Mesendoderm (in vitro differentiated cells): ENCODE data around the gene UNC5B.

Source experiments
- DNase-seq: peaks from one replicate; pipeline ENCODE4 v3.0.0; 2013
- H2AK5ac ChIP-seq: 2 replicates; pipeline ENCODE4 v1.6.1; 2013; ENCODE audit warnings: low read length, inconsistent platforms
- H2BK120ac ChIP-seq: 2 replicates; pipeline ENCODE4 v1.6.1; 2013; ENCODE audit warnings: low read depth, mild to moderate bottlenecking, low read length, moderate library complexity, mixed read lengths
- H2BK15ac ChIP-seq: replicated peaks from 2 replicates; pipeline ENCODE4 v1.6.1; 2013; ENCODE audit warnings: low read depth, mild to moderate bottlenecking, moderate library complexity
- H2BK5ac ChIP-seq: 2 replicates; pipeline ENCODE4 v1.6.1; 2013; ENCODE audit warnings: low read length, inconsistent platforms
- H3K18ac ChIP-seq: 2 replicates; pipeline ENCODE4 v1.6.1; 2013; ENCODE audit warnings: mild to moderate bottlenecking, low read length, mixed read lengths
- H3K23ac ChIP-seq: one replicate; pipeline ENCODE4 v1.6.1; 2013; ENCODE audit warnings: low read length
- H3K27ac ChIP-seq: 2 replicates; pipeline ENCODE4 v1.5.1; 2013; ENCODE audit warnings: low read depth, mild to moderate bottlenecking, inconsistent platforms, low read length, moderate library complexity
- H3K27me3 ChIP-seq: 2 replicates; pipeline ENCODE4 v1.6.1; 2013; ENCODE audit warnings: low read length, control low read depth, mild to moderate bottlenecking, inconsistent platforms; ENCODE audit not compliant: insufficient read depth, poor library complexity
- H3K36me3 ChIP-seq: 2 replicates; pipeline ENCODE4 v1.6.1; 2013; ENCODE audit warnings: low read length, inconsistent platforms; ENCODE audit not compliant: control insufficient read depth, insufficient read depth
- H3K4ac ChIP-seq: one replicate; pipeline ENCODE4 v1.6.1; 2013; ENCODE audit warnings: low read depth, mild to moderate bottlenecking, low read length, moderate library complexity
- H3K4me1 ChIP-seq: 2 replicates; pipeline ENCODE4 v1.6.1; 2013; ENCODE audit warnings: low read depth, low read length, inconsistent platforms; ENCODE audit not compliant: control insufficient read depth
- H3K4me2 ChIP-seq: 2 replicates; pipeline ENCODE4 v1.6.1; 2013; ENCODE audit warnings: low read length
- H3K4me3 ChIP-seq: 2 replicates; pipeline ENCODE4 v1.5.1; 2013; ENCODE audit warnings: mild to moderate bottlenecking, low read length
- H3K56ac ChIP-seq: one replicate; pipeline ENCODE4 v1.6.1; 2013; ENCODE audit warnings: low read length
- H3K79me1 ChIP-seq: 2 replicates; pipeline ENCODE4 v1.6.1; 2013; ENCODE audit warnings: low read length, inconsistent platforms
- H3K79me2 ChIP-seq: 2 replicates; pipeline ENCODE4 v1.6.1; 2013; ENCODE audit warnings: mild to moderate bottlenecking, low read length; ENCODE audit not compliant: control insufficient read depth, insufficient read depth
- H3K9ac ChIP-seq: 2 replicates; pipeline ENCODE4 v1.6.1; 2013; ENCODE audit warnings: low read length, inconsistent platforms
- H4K5ac ChIP-seq: one replicate; pipeline ENCODE4 v1.6.1; 2013; ENCODE audit warnings: low read length
- H4K8ac ChIP-seq: one replicate; pipeline ENCODE4 v1.6.1; 2013; ENCODE audit warnings: low read depth, mild to moderate bottlenecking, control low read depth, low read length, moderate library complexity
- WGBS: extraction: QIAGEN DNeasy Blood & Tissue Kit; methylation state at CpG from one replicate; pipeline ENCODE4 v1.1.7; 2013; ENCODE audit warnings: low lambda C conversion rate, missing lambda C conversion rate; ENCODE audit not compliant: insufficient coverage; ENCODE audit errors: extremely low coverage; 5-methylcytosine and 5-hydroxymethylcytosine counted together

The UNC5B gene

GRCh38 chr10:71179382-71179781 is 33.0 kb upstream of the UNC5B start:
- no peak overlapping the region for H3K9ac ChIP-seq
- H2BK5ac ChIP-seq, result no peak overlapping the region
- H3K4ac ChIP-seq, result no peak overlapping the region
- H3K18ac ChIP-seq, result no peak overlapping the region
- H3K79me1 ChIP-seq, result no peaks in the 10 kb centered on the region
- no peak overlapping the region for H2BK15ac ChIP-seq
- WGBS, result no CpG with 5 or more reads among the region's 3 CpGs
- no peaks in the 10 kb centered on the region for H3K79me2 ChIP-seq
- DNase-seq, result no peak
- no peak overlapping the region for H3K27ac ChIP-seq
- no peak overlapping the region for H2BK120ac ChIP-seq
- no peak overlapping the region for H3K56ac ChIP-seq
- no peaks in the 10 kb centered on the region for H3K36me3 ChIP-seq
- no peak overlapping the region for H4K5ac ChIP-seq
- H2AK5ac ChIP-seq, result no peak overlapping the region
- no peaks in the 10 kb centered on the region for H3K27me3 ChIP-seq
- H3K4me3 ChIP-seq, result no peak overlapping the region
- H3K4me1 ChIP-seq, result no peaks in the 10 kb centered on the region
- no peak overlapping the region for H3K4me2 ChIP-seq
- H4K8ac ChIP-seq, result no peak overlapping the region
- H3K23ac ChIP-seq, result no peak overlapping the region

DNA sequence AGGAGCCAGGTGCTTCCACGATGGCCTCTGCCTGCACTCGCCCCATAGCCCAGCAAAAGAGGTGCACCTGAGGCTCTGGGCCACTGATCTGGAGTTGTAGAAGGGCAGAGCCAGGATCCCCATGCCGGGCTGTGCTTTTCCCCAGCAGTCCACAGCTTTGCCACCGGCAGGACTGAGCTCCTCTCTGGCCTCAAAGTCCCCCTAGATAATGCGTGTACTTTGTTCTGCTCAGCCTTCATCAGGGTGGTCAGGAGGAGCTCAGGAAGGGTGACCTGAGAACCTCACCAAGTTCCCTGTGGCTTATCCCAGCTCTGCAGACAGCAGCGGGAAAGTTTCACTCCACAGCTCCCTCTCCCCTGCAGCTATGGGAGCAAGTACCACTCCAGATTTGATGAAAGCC is 27.9 kb upstream of the UNC5B start:
- no peak overlapping the region for H2AK5ac ChIP-seq
- no peaks in the 10 kb centered on the region for H3K79me1 ChIP-seq
- no peak overlapping the region for H3K56ac ChIP-seq
- no peak overlapping the region for H4K5ac ChIP-seq
- H3K23ac ChIP-seq, result no peak overlapping the region
- no peak overlapping the region for H2BK15ac ChIP-seq
- no peaks in the 10 kb centered on the region for H3K4me1 ChIP-seq
- H3K4me3 ChIP-seq, result no peak overlapping the region
- no peak for DNase-seq
- no peak overlapping the region for H3K18ac ChIP-seq
- no peak overlapping the region for H3K4me2 ChIP-seq
- no peak overlapping the region for H2BK5ac ChIP-seq
- no peaks in the 10 kb centered on the region for H3K36me3 ChIP-seq
- H2BK120ac ChIP-seq, result no peak overlapping the region
- no peak overlapping the region for H3K27ac ChIP-seq
- no peaks in the 10 kb centered on the region for H3K27me3 ChIP-seq
- H3K9ac ChIP-seq, result no peak overlapping the region
- no CpG with 5 or more reads among the region's 6 CpGs for whole genome bisulfite sequencing
- no peaks in the 10 kb centered on the region for H3K79me2 ChIP-seq
- no peak overlapping the region for H4K8ac ChIP-seq
- H3K4ac ChIP-seq, result no peak overlapping the region

DNA sequence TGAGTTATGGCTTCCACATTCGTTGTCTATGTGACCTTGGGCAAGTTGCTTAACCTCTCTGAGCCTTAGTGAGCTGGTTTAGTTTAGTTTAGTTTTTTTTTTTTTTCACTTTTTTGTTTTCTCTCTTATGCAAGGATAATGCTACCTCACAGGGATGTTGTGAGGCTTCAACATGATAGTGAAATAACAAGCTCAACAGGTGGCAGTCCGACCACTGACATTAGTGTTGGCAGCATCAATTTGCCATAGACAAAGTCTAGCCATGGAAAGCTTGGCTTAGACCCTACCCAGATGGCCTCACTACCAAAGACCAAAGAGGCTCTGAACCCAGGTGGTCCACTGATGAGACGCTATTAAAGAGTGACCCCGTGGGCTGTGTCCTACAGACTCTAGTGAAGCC is 27.2 kb upstream of the UNC5B start:
- H3K4me3 ChIP-seq, result no peak overlapping the region
- no peak overlapping the region for H2BK120ac ChIP-seq
- H3K23ac ChIP-seq, result no peak overlapping the region
- no peak overlapping the region for H2BK15ac ChIP-seq
- H3K4me2 ChIP-seq, result no peak overlapping the region
- H3K27me3 ChIP-seq, result no peaks in the 10 kb centered on the region
- H4K8ac ChIP-seq, result no peak overlapping the region
- H3K4me1 ChIP-seq, result no peaks in the 10 kb centered on the region
- no peaks in the 10 kb centered on the region for H3K79me1 ChIP-seq
- no peak overlapping the region for H3K18ac ChIP-seq
- WGBS, result no CpG with 5 or more reads among the region's 4 CpGs
- DNase-seq, result no peak
- no peak overlapping the region for H3K27ac ChIP-seq
- H2AK5ac ChIP-seq, result no peak overlapping the region
- no peak overlapping the region for H4K5ac ChIP-seq
- H2BK5ac ChIP-seq, result no peak overlapping the region
- H3K79me2 ChIP-seq, result no peaks in the 10 kb centered on the region
- H3K9ac ChIP-seq, result no peak overlapping the region
- no peak overlapping the region for H3K56ac ChIP-seq
- H3K36me3 ChIP-seq, result no peaks in the 10 kb centered on the region
- H3K4ac ChIP-seq, result no peak overlapping the region

DNA sequence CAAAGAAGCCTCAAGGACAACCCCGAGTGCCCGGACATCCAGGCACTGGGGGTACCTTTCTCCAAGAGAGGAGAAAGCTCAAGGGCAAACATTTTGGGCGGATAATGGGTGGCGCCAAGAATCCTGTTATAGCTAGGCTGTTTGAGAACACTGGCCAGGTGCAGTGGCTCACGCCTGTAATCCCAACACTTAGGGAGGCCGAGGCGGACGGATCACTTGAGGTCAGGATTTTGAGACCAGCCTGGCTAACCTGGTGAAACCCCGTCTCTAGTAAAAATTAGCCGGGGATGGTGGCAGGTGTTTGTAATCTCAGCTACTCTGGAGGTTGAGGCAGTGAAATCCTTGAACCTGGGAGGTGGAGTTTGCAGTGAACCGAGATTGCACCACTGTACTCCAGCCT is 25.2 kb upstream of the UNC5B start:
- Histone ChIP-seq H2BK5ac (no peak overlapping the region), H3K79me2 (no peaks in the 10 kb centered on the region), H3K18ac (no peak overlapping the region), H3K9ac (no peak overlapping the region), H3K4me1 (no peaks in the 10 kb centered on the region), H3K79me1 (no peaks in the 10 kb centered on the region), H3K36me3 (no peaks in the 10 kb centered on the region), H2BK120ac (no peak overlapping the region), H3K4me3 (no peak overlapping the region), H3K4me2 (no peak overlapping the region), H3K4ac (no peak overlapping the region), H3K23ac (no peak overlapping the region), H3K27me3 (no peaks in the 10 kb centered on the region), H2BK15ac (no peak overlapping the region), H4K5ac (no peak overlapping the region), H3K27ac (no peak overlapping the region), H2AK5ac (no peak overlapping the region), H3K56ac (no peak overlapping the region), H4K8ac (no peak overlapping the region)
- no peak for DNase-seq
- no CpG with 5 or more reads among the region's 11 CpGs for WGBS

DNA sequence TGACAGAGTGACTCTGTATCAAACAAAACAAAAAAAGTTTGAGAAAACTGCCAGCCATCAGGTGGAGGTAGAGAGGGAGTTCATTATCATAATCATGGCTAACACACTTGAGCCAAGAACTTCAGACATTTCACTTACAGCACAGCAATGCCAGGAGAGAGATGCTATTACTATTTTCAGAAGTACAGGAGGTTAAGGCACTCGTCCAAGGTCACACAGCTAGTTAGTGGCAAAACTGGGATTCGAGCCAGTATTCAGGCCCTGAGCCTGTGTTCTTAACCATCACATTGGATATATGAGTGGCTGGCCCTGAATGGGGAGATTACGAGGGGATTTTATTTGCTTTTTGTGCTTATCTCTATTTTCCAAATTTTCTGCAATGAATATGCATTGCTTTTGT is 24.8 kb upstream of the UNC5B start:
- no peaks in the 10 kb centered on the region for H3K4me1 ChIP-seq
- no peak overlapping the region for H3K56ac ChIP-seq
- no peak overlapping the region for H3K4me2 ChIP-seq
- no peak overlapping the region for H3K18ac ChIP-seq
- DNase-seq, result no peak
- H2BK15ac ChIP-seq, result no peak overlapping the region
- no CpG with 5 or more reads among the region's 3 CpGs for WGBS
- no peaks in the 10 kb centered on the region for H3K36me3 ChIP-seq
- H3K27me3 ChIP-seq, result no peaks in the 10 kb centered on the region
- no peak overlapping the region for H2BK120ac ChIP-seq
- no peaks in the 10 kb centered on the region for H3K79me1 ChIP-seq
- H3K4ac ChIP-seq, result no peak overlapping the region
- H2AK5ac ChIP-seq, result no peak overlapping the region
- no peak overlapping the region for H3K27ac ChIP-seq
- H3K23ac ChIP-seq, result no peak overlapping the region
- no peak overlapping the region for H4K8ac ChIP-seq
- H2BK5ac ChIP-seq, result no peak overlapping the region
- no peaks in the 10 kb centered on the region for H3K79me2 ChIP-seq
- no peak overlapping the region for H4K5ac ChIP-seq
- H3K9ac ChIP-seq, result no peak overlapping the region
- no peak overlapping the region for H3K4me3 ChIP-seq

GRCh38 chr10:71188201-71188600 is 24.2 kb upstream of the UNC5B start:
- no peak overlapping the region for H2BK15ac ChIP-seq

More at GRCh38 chr10:71188201-71188600, 24.2 kb upstream of the UNC5B start:
- WGBS, result no CpG with 5 or more reads among the region's 1 CpG
- H3K27me3 ChIP-seq, result no peaks in the 10 kb centered on the region
- H3K4me1 ChIP-seq, result no peaks in the 10 kb centered on the region
- no peak for DNase-seq
- H4K5ac ChIP-seq, result no peak overlapping the region
- no peak overlapping the region for H3K23ac ChIP-seq
- no peak overlapping the region for H3K56ac ChIP-seq
- H3K36me3 ChIP-seq, result no peaks in the 10 kb centered on the region
- no peaks in the 10 kb centered on the region for H3K79me2 ChIP-seq
- no peak overlapping the region for H2BK5ac ChIP-seq
- no peak overlapping the region for H4K8ac ChIP-seq
- no peak overlapping the region for H3K27ac ChIP-seq
- no peak overlapping the region for H3K9ac ChIP-seq
- H3K18ac ChIP-seq, result no peak overlapping the region
- H2BK120ac ChIP-seq, result no peak overlapping the region
- H3K4me2 ChIP-seq, result no peak overlapping the region
- H3K79me1 ChIP-seq, result no peaks in the 10 kb centered on the region
- no peak overlapping the region for H3K4me3 ChIP-seq
- no peak overlapping the region for H2AK5ac ChIP-seq
- no peak overlapping the region for H3K4ac ChIP-seq
